A549 (cell line): ENCODE results near the gene CD27. TPM values are rescaled to one million over a fixed set of nuclear protein-coding genes. Genes with fewer than 3 reads are reported as not detected.

ENCODE experiments used
- ATAC-seq, 2 experiments: fragments of 200-7000 bp in 1 of 2; fragments of >200 bp in 1 of 2; cut with Nextera tagmentation in 1 of 2; cut with Tn5 transposase in 1 of 2; 3 replicates each; pipeline versions ENCODE4 v1.8.0 to v1.9.1; 2018 to 2020; ENCODE audit warnings: mild to moderate bottlenecking in 1 of 2, moderate library complexity in 1 of 2
- CTCF ChIA-PET: fragments of 300-600 bp; sonication (Branson Sonifier 250); formaldehyde crosslinking; extraction: SDS; loops from one replicate; lab custom pipeline; 2021; ENCODE audit warnings: antibody characterized with exemption, inconsistent platforms; lab: Yijun Ruan, JAX
- POLR2A ChIA-PET: fragments of 350-600 bp; formaldehyde crosslinking; extraction: SDS; loops from one replicate; lab custom pipeline; 2021; ENCODE audit warnings: antibody characterized with exemption, inconsistent platforms; lab: Yijun Ruan, JAX
- DNase-seq, 2 experiments: peaks; one replicate each; pipeline versions ENCODE4 v3.0.0 to v3.0.0-alpha.2; 2011 to 2016; ENCODE audit warnings: low read depth in 1 of 2, low spot score in 1 of 2
- FAIRE-seq: peaks from 2 replicates; lab custom pipeline; 2011; peaks lifted over from hg19 to GRCh38; lab: Jason Lieb, UNC
- H3K27ac ChIP-seq, 2 experiments: fragments of >200 bp; sonication (Bioruptor Twin); formaldehyde crosslinking; 3 replicates each; pipeline ENCODE4 v1.5.1; 2016 to 2017
- H3K4me1 ChIP-seq: fragments of >200 bp; sonication (Bioruptor Twin); formaldehyde crosslinking; 3 replicates; pipeline ENCODE4 v1.6.1; 2016
- H3K4me2 ChIP-seq: fragments of >200 bp; sonication (Bioruptor Twin); formaldehyde crosslinking; 3 replicates; pipeline ENCODE4 v1.6.1; 2016
- H3K4me3 ChIP-seq: fragments of >200 bp; sonication (Bioruptor Twin); formaldehyde crosslinking; 3 replicates; pipeline ENCODE4 v1.5.1; 2016
- H3K9me3 ChIP-seq: fragments of >200 bp; sonication (Bioruptor Twin); formaldehyde crosslinking; 3 replicates; pipeline ENCODE4 v1.6.1; 2016
- BHLHE40 ChIP-seq: IDR thresholded peaks from 2 replicates; pipeline ENCODE4 v1.6.1; 2012; ENCODE audit warnings: low read depth, low read length, inconsistent platforms
- CEBPB ChIP-seq, 2 experiments: fragments of >200 bp in 1 of 2; sonication (Bioruptor Twin) in 1 of 2; formaldehyde crosslinking in 1 of 2; IDR thresholded peaks; 2 replicates each; pipeline ENCODE4 v1.6.1; 2012 to 2016
- CHD2 ChIP-seq: fragments of 150-350 bp; IDR thresholded peaks from 2 replicates; pipeline ENCODE4 v1.6.1; 2014; ENCODE audit warnings: low read length; ENCODE audit not compliant: partially characterized antibody
- CHD4 ChIP-seq: fragments of 200-600 bp; sonication (generic); IDR thresholded peaks from 2 replicates; pipeline ENCODE4 v1.6.1; 2016; ENCODE audit warnings: antibody characterized with exemption, mild to moderate bottlenecking, borderline replicate concordance
- EHF ChIP-seq: fragments of 250-450 bp; sonication (Bioruptor Pico); IDR thresholded peaks from 2 replicates; pipeline ENCODE4 v1.5.0; 2020; ENCODE audit warnings: mild to moderate bottlenecking
- EHMT2 ChIP-seq: fragments of 200-600 bp; sonication (generic); IDR thresholded peaks from 2 replicates; pipeline ENCODE4 v1.6.1; 2016; ENCODE audit warnings: antibody characterized with exemption, low read depth, mild to moderate bottlenecking, moderate library complexity
- EP300 ChIP-seq, 2 experiments: fragments of >200 bp; sonication (Bioruptor Twin); formaldehyde crosslinking; IDR thresholded peaks; 2 replicates in 1 of 2; 3 replicates in 1 of 2; pipeline ENCODE4 v1.6.1; 2016 to 2017
- ESRRA ChIP-seq: fragments of 150-350 bp; IDR thresholded peaks from 2 replicates; pipeline ENCODE4 v1.6.1; 2014; ENCODE audit warnings: mild to moderate bottlenecking, low read length, borderline replicate concordance
- FOSB ChIP-seq: fragments of 250-450 bp; sonication (Bioruptor Pico); IDR thresholded peaks from 2 replicates; pipeline ENCODE4 v1.5.0; 2020; ENCODE audit warnings: mild to moderate bottlenecking, moderate library complexity
- FOSL2 ChIP-seq, 2 experiments: fragments of 450-650 bp in 1 of 2; fragments of >200 bp in 1 of 2; sonication (Bioruptor Twin) in 1 of 2; formaldehyde crosslinking; IDR thresholded peaks; 2 replicates each; pipeline versions ENCODE4 v1.5.0 to v1.6.1; 2016 to 2020; ENCODE audit warnings: mild to moderate bottlenecking in 1 of 2, moderate library complexity in 1 of 2
- FOXS1 ChIP-seq: fragments of 250-450 bp; sonication (Bioruptor Pico); IDR thresholded peaks from 2 replicates; pipeline ENCODE4 v1.5.0; 2020; ENCODE audit warnings: mild to moderate bottlenecking, moderate library complexity
- GATA3 ChIP-seq: IDR thresholded peaks from 2 replicates; pipeline ENCODE4 v1.6.1; 2012; ENCODE audit warnings: borderline replicate concordance
- HEYL ChIP-seq: fragments of 250-450 bp; sonication (Bioruptor Pico); IDR thresholded peaks from 2 replicates; pipeline ENCODE4 v1.8.0; 2021; ENCODE audit warnings: mild to moderate bottlenecking, moderate library complexity
- HOXA7 ChIP-seq: fragments of 250-450 bp; sonication (Bioruptor Pico); IDR thresholded peaks from 2 replicates; pipeline ENCODE4 v1.5.0; 2020; ENCODE audit warnings: mild to moderate bottlenecking, moderate library complexity
- HOXB13 ChIP-seq: fragments of 250-450 bp; sonication (Bioruptor Pico); IDR thresholded peaks from 2 replicates; pipeline ENCODE4 v1.5.0; 2020; ENCODE audit warnings: low read depth, mild to moderate bottlenecking, moderate library complexity
- HOXB5 ChIP-seq: fragments of 250-450 bp; sonication (Bioruptor Pico); IDR thresholded peaks from 2 replicates; pipeline ENCODE4 v1.5.0; 2020; ENCODE audit warnings: mild to moderate bottlenecking, moderate library complexity
- JUN ChIP-seq, 2 experiments: fragments of >200 bp; sonication (Bioruptor Twin); formaldehyde crosslinking; IDR thresholded peaks; 2 replicates in 1 of 2; 3 replicates in 1 of 2; pipeline ENCODE4 v1.6.1; 2016 to 2017
- KDM1A ChIP-seq: fragments of 200-600 bp; sonication (generic); IDR thresholded peaks from 2 replicates; pipeline ENCODE4 v1.6.1; 2016; ENCODE audit warnings: low read depth, mild to moderate bottlenecking
- KDM5A ChIP-seq: fragments of 200-600 bp; sonication (generic); IDR thresholded peaks from 2 replicates; pipeline ENCODE4 v1.6.1; 2016; ENCODE audit warnings: antibody characterized with exemption, mild to moderate bottlenecking
- MYC ChIP-seq: IDR thresholded peaks from 2 replicates; pipeline ENCODE4 v1.6.1; 2012; ENCODE audit warnings: mild to moderate bottlenecking, inconsistent platforms, low read length, improper control_type of control experiment, borderline replicate concordance
- NFE2L2 ChIP-seq: fragments of 150-350 bp; conservative IDR thresholded peaks from 2 replicates; pipeline ENCODE4 v1.6.1; 2014; ENCODE audit warnings: low read length
- NPAS2 ChIP-seq: fragments of 250-450 bp; sonication (Bioruptor Pico); IDR thresholded peaks from 2 replicates; pipeline ENCODE4 v1.8.0; 2022; ENCODE audit warnings: mild to moderate bottlenecking, moderate library complexity, borderline replicate concordance
- POLR2A ChIP-seq: IDR thresholded peaks from 2 replicates; pipeline ENCODE4 v1.6.1; 2012; ENCODE audit warnings: mild to moderate bottlenecking, low read length
- POLR2AphosphoS2 ChIP-seq: conservative IDR thresholded peaks from 2 replicates; pipeline ENCODE4 v1.6.1; 2012; ENCODE audit warnings: low read length, improper control_type of control experiment, inconsistent platforms
- SMC3 ChIP-seq: fragments of >200 bp; sonication (Bioruptor Twin); formaldehyde crosslinking; IDR thresholded peaks from 3 replicates; pipeline ENCODE4 v1.6.1; 2018; ENCODE audit warnings: inconsistent platforms
- TFCP2L1 ChIP-seq: fragments of 250-450 bp; sonication (Bioruptor Pico); IDR thresholded peaks from 2 replicates; pipeline ENCODE4 v1.5.0; 2021; ENCODE audit warnings: mild to moderate bottlenecking
- TP53 ChIP-seq: fragments of 250-450 bp; sonication (Bioruptor Pico); IDR thresholded peaks from 2 replicates; pipeline ENCODE4 v1.5.0; 2021; ENCODE audit warnings: mild to moderate bottlenecking, moderate library complexity
- ZNF302 ChIP-seq: fragments of 250-450 bp; sonication (Bioruptor Pico); IDR thresholded peaks from 2 replicates; pipeline ENCODE4 v1.9.0; 2021; ENCODE audit warnings: inconsistent platforms, mild to moderate bottlenecking, moderate library complexity
- ZSCAN20 ChIP-seq: fragments of 250-450 bp; sonication (Bioruptor Pico); IDR thresholded peaks from 2 replicates; pipeline ENCODE4 v1.8.0; 2022; ENCODE audit warnings: mild to moderate bottlenecking, moderate library complexity
- WGBS: methylation state at CpG from one replicate; pipeline ENCODE4 v1.1.6; 2017; ENCODE audit errors: missing lambda C conversion rate; 5-methylcytosine and 5-hydroxymethylcytosine counted together
- polyA plus RNA-seq, 4 experiments: library from polyadenylated mRNA; depleted of rRNA in 3 of 4; stranded (reverse); fragments of >200 nt; fragmentation: RNase III in 1 of 4; extraction: RNeasy Plus Mini Kit Qiagen cat#74134 plus additional on column Dnase treatment in 1 of 4; gene quantifications; 2 replicates in 3 of 4; 3 replicates in 1 of 4; pipeline ENCODE4 v1.2.3, GENCODE V29; 2011 to 2017
- TF ChIP-seq, protein P1 (sequence below): fragments of 150-350 bp; IDR thresholded peaks from 2 replicates; pipeline ENCODE4 v1.6.1; 2014; ENCODE audit warnings: low read depth, mild to moderate bottlenecking, low read length
- TF ChIP-seq, protein P2 (sequence below): fragments of 250-450 bp; sonication (Bioruptor Pico); IDR thresholded peaks from 2 replicates; pipeline ENCODE4 v1.5.0; 2020; ENCODE audit warnings: low read depth, mild to moderate bottlenecking, moderate library complexity
- TF ChIP-seq, protein P3 (sequence below): fragments of 250-450 bp; sonication (Bioruptor Pico); IDR thresholded peaks from 2 replicates; pipeline ENCODE4 v1.5.0; 2021; ENCODE audit warnings: mild to moderate bottlenecking, moderate library complexity, borderline replicate concordance
- TF ChIP-seq, protein P4 (sequence below): fragments of >200 bp; sonication (Bioruptor Twin); formaldehyde crosslinking; IDR thresholded peaks from 3 replicates; pipeline ENCODE4 v1.5.1; 2016
- TF ChIP-seq, protein P5 (sequence below): IDR thresholded peaks from 2 replicates; pipeline ENCODE4 v1.6.1; 2012

The CD27 gene
- polyA plus RNA-seq, 2 of the 4 experiments (the other 2 are of a cell fraction), result not detected

DNA sequence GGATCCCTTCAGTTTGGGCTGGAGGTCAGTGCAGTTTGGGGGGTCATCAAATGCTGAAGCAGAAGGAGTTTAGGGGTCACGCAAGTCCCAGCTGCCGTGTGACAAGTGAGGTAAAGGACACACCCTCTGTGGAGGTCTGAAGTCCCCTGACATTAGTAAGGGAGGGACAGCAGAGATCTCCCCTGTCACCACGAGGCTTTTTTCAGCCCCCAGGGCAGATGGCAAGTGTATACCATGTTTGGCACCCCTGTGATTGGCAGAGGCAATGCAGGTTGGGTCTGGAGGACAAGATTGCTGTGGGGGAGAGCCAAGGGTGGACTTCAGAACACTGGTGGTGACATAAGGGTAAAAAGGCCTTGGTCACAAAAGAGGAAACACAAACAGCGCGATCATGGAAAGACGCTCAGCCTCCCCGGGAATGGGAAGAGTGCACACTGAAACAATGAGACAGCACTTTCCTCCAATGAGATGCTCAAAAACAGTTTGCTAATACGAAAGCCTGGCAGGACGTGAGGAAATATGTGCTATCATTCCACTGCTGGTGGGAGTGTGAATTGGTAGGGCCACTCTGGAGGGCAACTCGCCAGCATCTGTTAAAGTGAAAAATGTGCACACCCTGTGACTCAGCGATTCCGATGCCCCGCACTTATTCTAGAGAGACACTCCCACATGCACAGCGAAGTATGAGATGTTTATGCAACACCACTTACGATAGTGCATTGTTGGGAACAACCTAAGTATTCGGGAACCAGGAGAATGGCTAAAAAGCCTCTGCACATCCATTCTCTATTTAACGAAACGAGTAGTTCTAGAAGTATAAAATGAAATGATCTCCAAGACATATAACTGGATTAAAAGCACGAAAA, 14.4 kb upstream of the CD27 start:
- peak overlapping the region; percentile 98 to 99 for H3K27ac ChIP-seq
- no peak overlapping the region for H3K4me3 ChIP-seq
- DNase-seq (peak; percentile 93 to 100), ATAC-seq (peak; percentile 93 to 95), FAIRE-seq (peak; percentile 99)
- 2% methylated on average over 19 of the region's 19 CpGs for WGBS
- CTCF ChIA-PET, result no interaction called here
- peaks cover 33% of the 10 kb centered on the region for H3K4me1 ChIP-seq
- POLR2A ChIA-PET, result no interaction called here
- H3K9me3 ChIP-seq, result no peaks in the 10 kb centered on the region
- H3K4me2 ChIP-seq, result peak overlapping the region; percentile 89
- TF ChIP-seq POLR2AphosphoS2 (no peak), ZSCAN20 (CRISPR knock-in tag) (peak; percentile 83; the same call in 1 of the 2 replicates), NFE2L2 (peak; percentile 98), FOSB (CRISPR knock-in tag) (peak; percentile 76; the same call in 1 of the 2 replicates), CHD4 (no peak), GATA3 (peak; percentile 82; the same call in 1 of the 2 replicates), BHLHE40 (no peak), ESRRA (no peak), POLR2A (peak; percentile 15), EP300 (IDR thresholded peaks at IDR 0.05) (peak in 1 of 2 experiments; percentile 65; a peak in 1 of 5 replicates), EHF (peak; percentile 91), NPAS2 (CRISPR knock-in tag) (no peak), CHD2 (peak; percentile 22), HOXA7 (peak; percentile 85), HOXB5 (CRISPR knock-in tag) (peak; percentile 70; the same call in 1 of the 2 replicates), KDM1A (no peak), HEYL (peak; percentile 59; the same call in 1 of the 2 replicates), SMC3 (no peak), FOSL2 (IDR thresholded peaks at IDR 0.05) (no peak), FOSL2 (CRISPR knock-in tag; IDR thresholded peaks at IDR 0.05) (peak; percentile 90), JUN (IDR thresholded peaks at IDR 0.05) (peak; percentile 90 to 91), ZNF302 (CRISPR knock-in tag) (peak; percentile 95), KDM5A (no peak), CEBPB (IDR thresholded peaks at IDR 0.05) (peak; percentile 84 to 94), TP53 (CRISPR knock-in tag) (peak; percentile 97), EHMT2 (no peak), FOXS1 (CRISPR knock-in tag) (peak; percentile 80; the same call in 1 of the 2 replicates), TFCP2L1 (CRISPR knock-in tag) (no peak), HOXB13 (peak; percentile 88), MYC (0 out of 2 replicates have a peak, but pooled peaks have one; percentile 70)
- TF ChIP-seq, protein P1, sequence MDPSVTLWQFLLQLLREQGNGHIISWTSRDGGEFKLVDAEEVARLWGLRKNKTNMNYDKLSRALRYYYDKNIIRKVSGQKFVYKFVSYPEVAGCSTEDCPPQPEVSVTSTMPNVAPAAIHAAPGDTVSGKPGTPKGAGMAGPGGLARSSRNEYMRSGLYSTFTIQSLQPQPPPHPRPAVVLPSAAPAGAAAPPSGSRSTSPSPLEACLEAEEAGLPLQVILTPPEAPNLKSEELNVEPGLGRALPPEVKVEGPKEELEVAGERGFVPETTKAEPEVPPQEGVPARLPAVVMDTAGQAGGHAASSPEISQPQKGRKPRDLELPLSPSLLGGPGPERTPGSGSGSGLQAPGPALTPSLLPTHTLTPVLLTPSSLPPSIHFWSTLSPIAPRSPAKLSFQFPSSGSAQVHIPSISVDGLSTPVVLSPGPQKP, result no peak
- TF ChIP-seq, protein P2, sequence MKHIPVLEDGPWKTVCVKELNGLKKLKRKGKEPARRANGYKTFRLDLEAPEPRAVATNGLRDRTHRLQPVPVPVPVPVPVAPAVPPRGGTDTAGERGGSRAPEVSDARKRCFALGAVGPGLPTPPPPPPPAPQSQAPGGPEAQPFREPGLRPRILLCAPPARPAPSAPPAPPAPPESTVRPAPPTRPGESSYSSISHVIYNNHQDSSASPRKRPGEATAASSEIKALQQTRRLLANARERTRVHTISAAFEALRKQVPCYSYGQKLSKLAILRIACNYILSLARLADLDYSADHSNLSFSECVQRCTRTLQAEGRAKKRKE (CRISPR knock-in tag), result peak; percentile 61
- TF ChIP-seq, protein P3, sequence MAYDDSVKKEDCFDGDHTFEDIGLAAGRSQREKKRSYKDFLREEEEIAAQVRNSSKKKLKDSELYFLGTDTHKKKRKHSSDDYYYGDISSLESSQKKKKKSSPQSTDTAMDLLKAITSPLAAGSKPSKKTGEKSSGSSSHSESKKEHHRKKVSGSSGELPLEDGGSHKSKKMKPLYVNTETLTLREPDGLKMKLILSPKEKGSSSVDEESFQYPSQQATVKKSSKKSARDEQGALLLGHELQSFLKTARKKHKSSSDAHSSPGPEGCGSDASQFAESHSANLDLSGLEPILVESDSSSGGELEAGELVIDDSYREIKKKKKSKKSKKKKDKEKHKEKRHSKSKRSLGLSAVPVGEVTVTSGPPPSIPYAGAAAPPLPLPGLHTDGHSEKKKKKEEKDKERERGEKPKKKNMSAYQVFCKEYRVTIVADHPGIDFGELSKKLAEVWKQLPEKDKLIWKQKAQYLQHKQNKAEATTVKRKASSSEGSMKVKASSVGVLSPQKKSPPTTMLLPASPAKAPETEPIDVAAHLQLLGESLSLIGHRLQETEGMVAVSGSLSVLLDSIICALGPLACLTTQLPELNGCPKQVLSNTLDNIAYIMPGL (CRISPR knock-in tag), result peak; percentile 63; the same call in 1 of the 2 replicates
- TF ChIP-seq, protein P4, sequence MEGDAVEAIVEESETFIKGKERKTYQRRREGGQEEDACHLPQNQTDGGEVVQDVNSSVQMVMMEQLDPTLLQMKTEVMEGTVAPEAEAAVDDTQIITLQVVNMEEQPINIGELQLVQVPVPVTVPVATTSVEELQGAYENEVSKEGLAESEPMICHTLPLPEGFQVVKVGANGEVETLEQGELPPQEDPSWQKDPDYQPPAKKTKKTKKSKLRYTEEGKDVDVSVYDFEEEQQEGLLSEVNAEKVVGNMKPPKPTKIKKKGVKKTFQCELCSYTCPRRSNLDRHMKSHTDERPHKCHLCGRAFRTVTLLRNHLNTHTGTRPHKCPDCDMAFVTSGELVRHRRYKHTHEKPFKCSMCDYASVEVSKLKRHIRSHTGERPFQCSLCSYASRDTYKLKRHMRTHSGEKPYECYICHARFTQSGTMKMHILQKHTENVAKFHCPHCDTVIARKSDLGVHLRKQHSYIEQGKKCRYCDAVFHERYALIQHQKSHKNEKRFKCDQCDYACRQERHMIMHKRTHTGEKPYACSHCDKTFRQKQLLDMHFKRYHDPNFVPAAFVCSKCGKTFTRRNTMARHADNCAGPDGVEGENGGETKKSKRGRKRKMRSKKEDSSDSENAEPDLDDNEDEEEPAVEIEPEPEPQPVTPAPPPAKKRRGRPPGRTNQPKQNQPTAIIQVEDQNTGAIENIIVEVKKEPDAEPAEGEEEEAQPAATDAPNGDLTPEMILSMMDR, result no peak
- TF ChIP-seq, protein P5, sequence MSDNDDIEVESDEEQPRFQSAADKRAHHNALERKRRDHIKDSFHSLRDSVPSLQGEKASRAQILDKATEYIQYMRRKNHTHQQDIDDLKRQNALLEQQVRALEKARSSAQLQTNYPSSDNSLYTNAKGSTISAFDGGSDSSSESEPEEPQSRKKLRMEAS, result peak; percentile 94
